Renal cortical epithelial cell (primary cell): ENCODE measurements around the gene SPX. TPM values are rescaled to one million over a fixed set of nuclear protein-coding genes. Genes with fewer than 3 reads are reported as not detected.
A peak's percentile ranks its signal among the peaks of the same experiment; 100 is the strongest.

Experiments
- DNase-seq: peaks from one replicate; pipeline ENCODE4 v3.0.0-alpha.2; 2011; ENCODE audit warnings: low read depth
- total RNA-seq: library from RNA; depleted of rRNA; stranded (reverse); fragments of >200 nt; gene quantifications from 2 replicates; pipeline ENCODE4 v1.2.3, GENCODE V29; 2014

Gene SPX
- total RNA-seq, 1 donor from 2014 or later = 68.0 TPM

DNA sequence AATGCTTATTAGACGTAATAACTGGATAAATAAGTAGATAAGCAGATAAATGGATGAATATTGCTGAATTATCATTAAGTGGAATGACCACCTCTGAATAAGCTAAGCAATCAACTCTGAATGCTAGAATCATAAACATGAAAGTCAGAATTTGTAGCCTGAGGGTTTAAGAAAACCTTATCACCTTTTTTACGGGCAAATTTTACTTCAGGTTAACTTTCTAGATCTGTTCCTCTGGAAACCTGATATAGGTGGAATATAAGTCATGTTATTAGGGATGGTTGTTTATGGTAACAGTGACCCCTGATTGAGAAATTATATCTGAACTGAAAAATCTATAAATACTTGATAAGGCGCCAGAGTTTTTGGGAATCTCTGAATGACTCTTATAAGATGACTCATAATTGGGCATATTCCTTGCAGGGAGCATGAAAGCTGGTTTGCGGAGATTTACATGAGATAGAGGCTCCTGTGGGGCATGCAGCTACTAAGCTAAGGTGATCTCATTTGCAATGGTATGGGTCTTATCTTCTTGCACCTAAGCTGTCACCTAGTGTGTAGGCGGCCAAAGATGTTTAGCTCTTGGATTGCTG lies 12.1 kb downstream of the SPX start:
- DNase-seq = no peak

DNA sequence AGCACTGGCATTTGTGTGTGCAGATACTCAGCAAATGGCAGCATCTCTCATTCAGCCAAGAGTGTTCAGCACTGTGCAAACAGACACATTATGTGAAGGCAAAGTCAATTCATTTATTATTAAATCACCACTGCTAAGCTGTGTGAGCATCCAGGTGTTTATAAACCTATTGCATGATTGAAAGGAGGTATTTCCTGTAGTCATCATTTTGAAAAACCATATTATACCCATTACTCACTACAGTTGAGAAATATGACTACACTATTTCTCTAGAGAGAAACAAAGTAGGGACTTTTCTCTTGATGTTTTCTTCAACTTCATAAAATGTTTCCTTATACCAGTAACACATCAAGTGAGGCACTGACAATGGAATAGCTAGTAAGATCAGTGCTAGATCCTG lies 13.7 kb downstream of the SPX start:
- no peak for DNase-seq

DNA sequence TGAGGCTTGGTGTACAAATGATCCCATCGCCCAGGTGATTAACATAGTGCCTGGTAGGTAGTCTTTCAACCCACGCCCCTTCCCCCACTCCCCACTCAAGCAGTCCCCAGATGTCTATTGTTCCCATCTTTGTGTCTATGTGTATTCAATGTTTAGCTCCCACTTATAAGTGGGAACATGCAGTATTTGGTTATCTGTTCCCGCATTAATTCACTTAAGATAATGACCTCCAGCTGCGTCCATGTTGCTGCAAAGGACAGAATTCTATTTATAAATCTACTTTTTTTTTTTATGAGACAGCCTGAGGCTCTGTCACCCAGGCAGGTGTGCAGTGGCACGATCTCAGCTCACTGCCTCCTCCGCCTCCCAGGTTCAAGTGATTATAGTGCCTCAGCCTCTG lies 15.7 kb downstream of the SPX start:
- DNase-seq = no peak

DNA sequence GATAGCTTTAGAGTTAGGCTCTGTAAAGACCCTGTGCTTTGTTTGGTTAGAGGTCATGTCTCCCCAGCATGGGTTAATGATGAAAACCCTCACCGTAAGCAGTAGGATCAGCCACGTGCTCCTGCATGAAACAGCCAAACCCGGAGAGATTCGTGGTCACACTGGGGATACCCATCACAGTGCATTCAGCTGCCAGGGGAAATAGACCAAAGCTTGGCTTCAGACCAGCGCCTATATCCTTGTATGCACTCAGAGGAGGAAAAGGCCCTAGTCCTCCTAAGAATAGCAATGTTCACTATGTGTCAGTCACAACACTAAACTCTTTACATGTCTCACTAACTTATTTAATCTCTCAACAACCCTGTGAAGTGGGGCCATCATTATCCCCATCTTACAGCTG lies 16.3 kb downstream of the SPX start:
- DNase-seq = no peak

DNA sequence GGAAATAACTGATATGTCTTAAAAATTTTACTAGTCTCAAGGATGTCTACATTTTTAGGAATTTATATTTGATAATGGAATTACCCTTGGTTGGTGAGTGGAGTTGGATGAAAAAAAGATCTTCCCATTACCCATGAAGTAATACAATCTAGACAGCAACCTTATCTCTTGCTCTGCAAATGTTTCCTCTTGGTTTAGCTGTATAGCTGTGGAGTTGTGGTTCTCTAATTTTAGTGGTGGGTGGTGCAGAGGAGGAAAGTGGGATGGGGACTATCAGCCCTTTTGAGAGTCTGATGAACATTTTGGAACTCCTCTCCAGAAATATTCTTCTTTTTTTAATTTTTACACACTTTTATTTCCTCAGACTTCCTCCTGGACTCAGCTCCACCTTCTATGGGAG lies 17.1 kb downstream of the SPX start:
- DNase-seq = no peak

DNA sequence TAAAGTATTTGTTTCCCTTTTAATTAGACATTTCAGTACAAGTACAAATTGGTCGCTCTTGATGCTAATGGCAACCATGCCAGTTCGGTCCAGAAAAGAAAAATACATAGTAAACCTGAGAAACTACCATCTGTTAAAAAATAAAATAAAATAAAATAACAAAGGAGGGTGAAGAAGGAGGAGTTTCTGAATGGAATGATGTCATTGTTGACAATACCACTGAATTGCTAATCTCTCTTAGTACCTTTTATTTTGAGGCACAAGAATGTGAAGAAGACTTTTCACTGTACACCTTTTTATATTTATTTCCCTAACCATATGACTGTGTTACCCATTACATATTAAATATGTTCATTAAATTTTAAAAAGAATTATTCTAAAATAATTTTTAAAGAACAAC lies 19.5 kb downstream of the SPX start:
- DNase-seq = no peak

DNA sequence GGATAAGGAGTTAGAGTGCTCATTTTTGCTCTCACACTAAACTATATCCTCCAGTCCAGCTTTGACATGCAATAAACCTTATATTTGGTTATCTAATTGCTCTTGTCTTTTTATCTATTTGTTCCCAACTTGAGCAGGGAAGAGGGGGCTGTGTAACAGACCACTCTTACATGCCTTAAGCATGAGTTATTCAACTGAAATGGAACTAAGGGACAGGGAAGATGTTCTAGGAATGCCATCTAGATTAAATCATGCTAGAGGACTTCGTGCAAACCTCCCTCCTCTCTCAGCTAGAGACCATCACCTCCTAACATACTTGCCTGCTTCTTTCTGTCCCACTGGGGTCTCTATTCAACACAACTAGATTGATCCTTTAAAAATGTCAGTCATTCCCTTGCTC lies 20.6 kb downstream of the SPX start:
- no peak for DNase-seq

DNA sequence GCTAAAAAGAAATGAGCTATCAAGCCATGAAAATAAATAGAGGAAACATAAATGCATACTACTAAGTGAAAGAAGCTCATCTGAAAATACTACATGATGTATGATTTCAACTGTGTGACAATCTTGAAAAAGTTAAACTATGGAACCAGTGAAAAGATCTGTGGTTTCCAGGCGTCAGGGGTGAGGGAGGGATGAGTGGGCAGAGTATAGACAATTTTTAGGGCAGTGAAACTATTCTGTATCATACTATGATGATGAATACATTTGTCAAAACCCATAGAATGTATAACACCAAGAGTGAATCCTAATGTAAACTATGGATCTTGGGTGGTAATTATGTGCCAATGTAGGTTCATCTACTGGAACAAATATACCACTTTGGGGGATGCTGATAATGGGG lies 21.3 kb downstream of the SPX start:
- DNase-seq = no peak

DNA sequence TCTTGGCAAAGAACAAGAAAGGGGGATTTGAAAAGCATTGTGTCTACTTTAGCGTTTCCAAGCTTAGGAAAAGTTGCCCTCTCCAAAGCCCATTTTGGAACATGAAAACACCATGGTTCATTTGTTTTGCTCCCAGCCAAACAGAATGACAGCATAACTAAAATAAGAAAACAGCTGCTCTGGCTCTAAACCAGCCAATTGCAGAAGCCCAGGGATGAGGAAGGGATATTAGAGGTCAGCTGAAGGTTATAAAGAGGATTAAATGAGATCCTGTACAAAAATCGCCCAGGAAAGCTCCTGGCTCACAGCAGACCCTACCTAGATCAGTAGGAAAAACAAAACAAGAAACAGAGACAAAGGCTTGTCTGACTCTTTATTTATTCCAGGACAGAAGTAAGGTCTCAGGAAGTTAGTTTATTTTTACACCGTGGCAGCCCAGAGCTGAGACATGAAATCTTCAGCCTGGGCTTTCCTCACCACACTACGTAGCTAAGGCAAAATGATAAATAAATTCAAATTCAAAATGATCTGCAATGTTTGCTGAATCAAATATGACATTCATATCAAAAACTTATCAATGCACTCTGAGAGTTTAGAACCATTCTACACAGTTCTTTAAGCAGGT lies 25.9 kb downstream of the SPX start:
- no peak for DNase-seq

DNA sequence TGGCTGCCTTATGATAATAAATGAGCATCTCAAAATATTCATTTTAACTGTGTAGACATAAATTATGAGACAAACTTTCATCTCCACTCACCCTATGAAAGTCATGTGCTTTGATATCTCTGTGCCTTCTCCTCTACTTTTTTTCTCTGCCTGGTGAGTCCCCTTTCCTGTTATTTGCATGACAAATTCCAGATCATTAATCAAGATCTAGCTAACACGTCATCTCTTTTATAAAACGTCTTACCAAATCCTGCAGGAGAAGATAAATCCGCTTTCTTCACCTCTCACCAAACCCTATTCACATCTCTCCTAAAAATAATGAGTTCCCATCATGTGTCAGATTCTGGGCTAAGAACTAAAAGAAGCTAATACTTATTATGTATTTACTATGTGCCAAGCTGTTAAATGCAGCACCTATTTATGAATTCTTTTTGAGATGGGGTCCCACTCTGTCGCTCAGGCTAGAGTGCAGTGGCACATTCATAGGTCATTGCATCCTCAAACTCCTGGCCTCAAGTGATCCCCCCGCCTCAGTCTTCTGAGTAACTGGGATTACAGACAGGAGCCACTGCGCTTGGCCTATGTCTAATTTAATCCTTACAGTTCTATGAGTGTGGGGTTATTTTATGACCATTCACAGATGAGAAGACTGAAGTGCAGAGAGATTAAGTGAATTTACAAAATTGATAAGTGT lies 26.7 kb downstream of the SPX start:
- no peak for DNase-seq

DNA sequence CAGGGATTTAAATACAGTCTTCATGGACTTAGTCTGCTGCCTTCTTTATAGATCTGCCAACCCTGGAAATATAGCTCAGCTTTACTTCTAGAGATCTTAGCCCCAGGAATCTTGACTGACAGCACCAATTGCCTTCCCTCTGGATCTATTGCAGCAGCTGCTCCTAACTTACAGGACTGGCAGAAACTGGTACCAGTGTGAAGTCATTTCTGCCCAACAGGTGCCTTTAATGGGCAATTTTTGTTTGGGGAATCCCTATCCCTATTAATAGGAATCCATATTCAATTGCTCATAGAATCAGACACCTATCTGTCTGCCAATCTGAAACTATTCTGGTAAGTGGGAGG lies 27.2 kb downstream of the SPX start:
- DNase-seq = no peak

DNA sequence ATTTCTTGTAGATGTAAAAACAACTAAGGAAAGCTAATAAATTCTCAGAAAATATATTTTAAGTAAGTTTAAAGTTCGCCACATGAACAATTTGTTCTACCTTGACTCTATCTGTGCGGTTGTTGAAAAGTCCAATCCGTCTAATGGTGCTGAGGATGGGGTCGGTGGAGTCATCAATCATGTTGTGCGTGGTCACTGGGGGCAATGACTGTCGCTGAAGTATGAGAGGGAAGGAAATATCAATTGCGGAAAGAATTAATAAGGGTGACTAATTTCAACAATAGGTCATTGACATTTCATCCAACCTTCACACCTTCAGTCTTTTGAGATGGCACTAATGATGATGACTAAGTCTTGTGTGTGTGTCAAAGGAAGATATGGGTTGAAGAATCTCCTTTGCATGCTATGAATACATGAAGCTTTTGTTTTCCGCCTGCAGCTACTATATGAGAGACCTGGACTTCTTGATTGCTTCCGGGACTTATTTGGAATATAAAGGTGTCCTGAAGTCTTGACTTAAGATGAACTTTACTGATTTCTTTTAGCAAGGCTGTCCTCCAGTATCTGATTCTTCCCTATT lies 32.1 kb downstream of the SPX start:
- no peak for DNase-seq

DNA sequence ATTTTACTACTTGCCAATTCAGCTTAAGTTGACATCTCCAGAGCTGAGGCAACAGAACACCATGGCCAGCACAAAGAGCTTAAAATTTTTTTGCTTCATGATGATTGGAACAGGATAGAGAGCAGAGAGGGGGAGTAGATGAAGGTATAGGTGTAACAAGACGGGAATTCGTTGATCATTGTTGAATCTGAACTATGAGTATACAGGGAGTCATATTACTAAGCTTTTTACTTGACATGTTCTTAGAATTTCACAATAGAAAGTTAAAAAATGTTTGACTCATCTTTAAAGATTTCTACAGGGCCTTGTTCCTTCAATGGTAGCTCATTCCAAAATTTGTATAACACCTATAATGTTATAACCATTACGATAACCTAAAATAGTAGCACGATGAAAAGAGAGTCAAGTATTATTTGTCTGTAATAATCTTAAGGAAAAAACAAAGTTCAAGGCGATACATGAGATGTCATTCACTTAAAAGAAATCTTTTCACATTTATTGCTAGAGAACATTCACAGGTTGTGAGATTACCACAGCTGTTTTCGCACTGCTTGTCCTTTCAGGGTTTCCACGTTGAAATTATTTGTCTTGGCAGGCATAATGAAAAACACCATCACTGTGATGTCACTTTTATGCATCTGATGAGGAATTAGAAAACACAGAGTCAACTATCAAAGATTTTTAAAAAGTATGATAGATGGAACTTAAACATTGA lies 33.9 kb downstream of the SPX start:
- peak; percentile 90 for DNase-seq

DNA sequence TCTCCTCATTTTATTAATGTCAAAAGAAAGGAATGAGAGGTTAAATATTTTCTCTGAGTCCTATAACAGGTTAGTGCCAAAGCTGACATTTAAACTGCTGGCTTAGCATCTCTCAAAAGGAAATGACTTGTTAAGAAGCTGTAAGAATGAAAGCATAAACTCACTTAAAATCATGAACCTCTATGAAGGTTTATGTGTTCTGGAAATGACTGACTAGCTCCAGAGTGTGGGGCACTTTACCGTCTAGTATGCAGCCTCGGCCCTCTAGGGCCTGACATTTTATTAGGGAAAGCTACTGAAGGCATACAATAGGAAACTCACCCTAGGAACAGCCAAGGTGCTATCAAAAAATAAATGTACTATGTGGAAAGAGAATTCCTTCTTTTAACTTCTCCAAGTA lies 35.1 kb downstream of the SPX start:
- DNase-seq = peak; percentile 31

DNA sequence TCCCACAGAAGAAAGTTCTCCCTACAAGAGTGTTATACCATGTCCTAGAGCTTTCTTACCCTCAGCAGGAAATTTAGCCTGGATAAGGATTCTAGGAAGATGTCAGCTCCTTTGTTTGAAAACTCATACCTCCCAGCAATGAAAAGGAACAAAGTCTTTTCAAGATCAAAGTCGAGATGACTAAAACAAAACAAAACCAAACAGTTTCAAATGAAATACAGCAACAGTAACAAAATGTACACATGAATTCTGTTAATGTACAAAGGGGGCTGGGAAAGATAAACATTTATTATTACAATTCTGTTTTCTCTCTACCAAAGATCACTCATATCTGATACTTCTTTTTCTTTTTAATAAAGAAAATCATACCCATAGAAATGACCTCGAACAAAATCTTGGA lies 36.8 kb downstream of the SPX start:
- no peak for DNase-seq

DNA sequence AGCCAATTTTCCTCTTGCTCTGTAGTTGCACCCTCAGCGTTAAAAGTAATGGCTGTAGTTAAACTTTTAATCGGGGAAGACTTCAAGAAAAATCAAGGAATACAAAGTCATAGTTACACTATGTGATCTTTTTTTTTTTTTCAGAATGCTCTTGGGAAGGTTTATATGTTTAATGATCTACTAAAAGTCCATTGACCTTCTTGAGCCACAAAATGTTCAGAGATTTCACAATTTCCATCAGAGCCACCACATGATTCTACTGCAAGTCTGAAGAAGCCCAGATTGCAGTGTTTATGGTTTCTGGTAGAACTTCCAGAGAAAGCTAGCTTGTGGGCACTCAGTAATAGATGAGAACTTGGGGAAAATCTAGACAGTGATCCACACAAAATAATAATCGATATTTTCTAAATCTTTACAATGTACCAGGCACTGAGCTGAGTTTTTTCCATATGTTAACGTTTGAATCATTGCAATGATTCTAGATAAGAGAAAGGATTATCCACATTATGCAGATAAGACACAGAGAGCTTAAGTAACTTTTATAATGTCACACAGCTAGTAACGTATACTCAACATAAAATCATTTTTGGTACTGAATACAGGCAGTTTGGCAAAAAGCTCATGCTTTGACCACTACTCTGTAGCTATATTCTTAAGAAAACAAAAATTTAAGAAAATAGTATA lies 40.3 kb downstream of the SPX start:
- peak; percentile 99 for DNase-seq

DNA sequence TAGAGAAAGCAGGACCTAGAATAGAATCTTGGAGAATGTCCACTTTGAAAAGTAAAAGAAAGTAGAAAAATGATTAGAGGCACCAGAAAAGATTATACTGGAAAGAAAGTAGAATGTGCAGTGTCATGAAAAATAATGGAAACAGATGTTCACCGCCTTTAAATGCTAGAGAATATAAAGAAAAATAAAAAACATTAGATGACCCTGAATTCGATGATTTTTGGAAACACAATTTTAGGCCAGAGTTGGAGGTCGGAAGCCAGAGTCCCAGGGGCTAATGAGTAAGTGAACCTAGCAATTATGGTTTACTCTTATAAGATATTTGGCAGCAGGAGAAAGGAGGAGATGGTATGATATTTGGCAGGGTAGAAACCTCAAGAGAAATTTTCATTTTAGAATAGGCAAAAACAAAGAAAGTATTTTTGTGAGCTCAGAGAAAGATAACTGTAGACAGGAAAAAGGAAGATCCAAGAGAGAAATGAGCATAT lies 40.9 kb downstream of the SPX start:
- no peak for DNase-seq

DNA sequence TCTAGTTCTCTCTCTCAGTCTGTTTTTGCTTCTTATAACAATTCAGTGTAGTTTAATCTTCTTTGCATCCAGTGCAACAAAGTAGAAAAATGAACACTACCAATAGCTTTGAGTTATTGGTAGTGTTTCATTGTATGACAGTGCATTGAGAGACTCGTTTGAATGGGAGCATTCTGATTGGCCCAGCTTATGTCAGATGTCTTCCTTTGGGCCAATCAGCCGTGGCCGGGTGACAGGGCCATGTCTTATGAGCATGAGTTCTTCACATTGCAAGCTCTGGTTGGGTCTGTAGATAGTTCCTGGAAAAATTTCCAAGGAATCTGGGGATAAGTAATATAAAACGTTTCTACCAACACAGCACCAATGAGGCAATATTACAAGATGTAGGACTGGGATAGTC lies 42.0 kb downstream of the SPX start:
- DNase-seq = no peak

DNA sequence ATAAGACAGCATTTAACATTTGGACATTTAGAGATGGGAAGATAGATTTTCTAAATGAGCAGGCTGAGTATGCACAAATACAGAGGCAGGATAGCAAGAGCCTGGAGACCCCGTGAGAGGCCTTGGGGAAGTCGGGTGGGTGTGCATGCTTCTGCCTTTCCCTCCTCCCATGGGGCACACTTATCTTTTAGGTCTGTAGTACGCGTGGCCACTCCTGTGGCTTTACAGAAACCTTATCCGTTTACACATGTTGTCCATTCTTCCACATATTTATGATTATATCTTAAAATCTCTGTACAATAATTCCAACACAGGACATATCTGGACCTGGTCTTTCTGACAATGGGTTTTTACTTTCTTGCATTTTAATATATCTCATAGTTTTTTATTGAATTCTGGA lies 45.0 kb downstream of the SPX start:
- DNase-seq = no peak

DNA sequence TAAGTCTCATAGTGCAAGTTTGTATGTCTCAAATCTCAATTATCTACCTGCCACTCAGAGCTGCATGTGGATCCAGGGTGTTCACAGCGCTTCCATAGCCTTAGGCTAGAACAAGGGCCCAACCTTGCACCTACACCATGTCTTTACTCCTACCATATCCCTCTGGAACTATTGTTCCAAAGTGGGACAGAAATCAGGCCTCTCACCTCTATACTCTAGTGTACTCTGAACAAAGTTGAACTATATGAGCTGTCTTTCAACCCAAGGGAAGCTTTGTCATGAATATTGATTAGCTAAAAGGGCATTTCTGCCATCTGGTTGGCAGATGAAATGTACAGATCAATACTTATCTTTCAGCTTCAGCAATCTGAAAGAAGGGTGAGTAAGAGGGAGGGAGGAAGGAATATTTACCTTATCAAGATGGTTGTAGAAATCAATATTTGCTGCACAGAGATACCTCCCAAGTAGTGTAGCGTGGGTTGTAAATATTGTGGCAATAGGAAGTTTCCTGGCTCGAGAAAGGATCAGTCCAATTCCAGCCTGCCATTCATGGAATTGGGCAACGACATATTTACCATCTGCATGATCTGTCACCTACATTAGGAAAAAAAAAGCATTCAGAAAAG lies 47.8 kb downstream of the SPX start:
- no peak for DNase-seq

DNA sequence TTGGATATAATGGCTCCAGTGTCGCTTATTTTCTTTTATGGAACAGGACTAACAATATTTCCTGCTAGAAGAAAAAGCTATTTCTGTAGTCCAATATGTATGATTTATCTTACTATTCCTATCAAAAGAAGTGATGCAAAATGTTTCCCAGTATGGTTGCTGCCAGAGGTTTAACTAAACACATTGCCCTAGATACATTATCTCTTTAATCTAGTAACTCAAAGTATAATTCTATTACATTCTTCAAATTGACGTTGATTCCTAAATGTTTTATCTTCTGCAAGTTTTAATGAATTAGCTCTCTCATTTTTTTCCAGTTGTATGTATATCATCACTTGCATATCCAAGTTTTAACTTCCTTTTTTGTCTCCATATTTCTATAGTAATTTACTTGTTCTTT lies 50.3 kb downstream of the SPX start:
- DNase-seq = no peak

DNA sequence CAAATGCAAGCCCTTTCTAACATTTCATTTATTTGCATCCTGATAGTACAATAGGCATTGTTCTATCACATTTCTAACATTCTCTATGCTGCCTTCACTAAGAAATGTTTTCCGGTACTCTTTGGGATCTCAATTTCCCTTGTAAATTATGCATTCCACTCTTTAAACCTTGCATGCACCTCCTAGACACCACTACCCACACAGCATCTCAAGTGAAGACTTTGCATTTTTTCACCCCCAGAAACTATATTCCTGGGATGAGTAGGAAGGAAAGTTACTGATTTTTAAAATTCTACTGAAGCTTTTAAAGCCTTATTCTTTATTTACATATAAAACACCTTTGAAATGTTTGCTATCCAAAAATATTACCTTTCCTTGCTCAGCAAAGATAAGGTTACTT lies 51.4 kb downstream of the SPX start:
- no peak for DNase-seq
